Measurements from ENCODE around the gene ZFPL1.

The ZFPL1 gene

DNA sequence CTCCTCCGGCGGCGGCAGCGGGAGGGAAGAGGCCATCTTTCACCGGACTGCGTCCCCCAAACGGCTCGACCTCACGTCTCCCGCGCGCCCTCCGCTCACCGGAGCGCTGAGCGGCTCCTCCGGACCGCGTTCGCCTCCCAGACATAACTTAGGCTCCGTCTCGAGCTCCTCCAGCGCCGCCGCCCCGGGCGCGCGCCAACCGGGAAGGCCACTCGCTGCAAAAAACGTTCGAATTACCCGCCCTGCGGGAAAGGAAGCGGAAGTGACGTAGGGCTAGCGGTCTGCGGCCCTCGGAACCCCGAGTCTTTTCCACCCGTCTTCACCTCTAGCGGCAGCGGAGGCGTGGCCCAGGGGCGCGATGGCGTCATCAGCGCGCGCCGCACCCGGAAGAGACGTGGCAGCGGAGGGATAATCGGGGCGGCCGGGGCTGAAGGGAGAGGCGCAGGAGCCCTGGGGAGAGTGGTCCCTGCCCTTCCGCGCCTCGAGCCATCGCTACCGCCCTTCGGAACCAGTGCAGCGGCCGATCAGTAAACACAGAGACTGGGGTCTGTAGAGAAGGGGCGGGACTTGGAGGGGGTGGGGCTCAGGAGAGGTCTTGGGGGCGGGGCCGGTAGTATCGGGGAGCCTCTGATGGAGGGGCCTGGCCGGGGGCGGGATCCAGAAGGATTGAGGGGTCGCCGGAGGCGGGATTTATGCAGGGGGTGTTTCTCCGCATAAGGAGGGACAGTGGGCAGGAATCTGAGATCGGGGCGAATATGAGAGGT is at the start of gene ZFPL1, which contains the start of gene CDCA5:
TSS of gene ZFPL1 (plus strand) at position 389 of the 764 bp plus-strand sequence. CDS start 477 bp downstream, outside the sequence.
TSS of gene CDCA5 (minus strand) at position 207 of the 764 bp plus-strand sequence. CDS start at position 145, 62 bp downstream.
- TF ChIP-seq ZNF274 (IDR thresholded peaks at IDR 0.05; ENCODE audit: low read depth, low read length) = no peak

DNA sequence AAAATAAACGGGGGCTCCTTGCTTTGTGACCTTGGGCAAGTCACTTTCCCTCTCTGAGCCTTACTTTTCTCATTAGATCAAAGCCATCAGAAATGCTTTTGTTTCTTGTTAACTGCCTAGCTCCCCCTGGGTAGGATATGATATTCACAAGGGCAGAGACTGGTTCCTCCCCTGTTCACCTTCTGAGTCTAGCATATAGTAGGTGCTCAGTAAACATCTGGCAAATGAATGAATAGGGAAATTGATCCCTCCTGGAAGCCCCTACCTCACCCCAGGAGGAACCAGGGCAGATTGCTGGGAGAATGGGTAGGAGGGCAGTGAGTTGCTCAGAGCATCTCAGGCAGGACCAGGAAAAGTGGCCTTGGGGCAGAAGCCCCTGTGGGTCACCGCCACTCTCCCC is 49.6 kb upstream of the ZFPL1 start:
- TF ChIP-seq ZNF274 (IDR thresholded peaks at IDR 0.05; ENCODE audit: low read depth, low read length) = no peak
- no peak overlapping the region for H3K4me3 ChIP-seq (ENCODE audit: low read length)

More for the DNA sequence above, at the start of gene ZFPL1, which contains the start of gene CDCA5:
- H3K4me3 ChIP-seq (ENCODE audit: low read length) = peak within 1 kb of the TSS; percentile 89

DNA sequence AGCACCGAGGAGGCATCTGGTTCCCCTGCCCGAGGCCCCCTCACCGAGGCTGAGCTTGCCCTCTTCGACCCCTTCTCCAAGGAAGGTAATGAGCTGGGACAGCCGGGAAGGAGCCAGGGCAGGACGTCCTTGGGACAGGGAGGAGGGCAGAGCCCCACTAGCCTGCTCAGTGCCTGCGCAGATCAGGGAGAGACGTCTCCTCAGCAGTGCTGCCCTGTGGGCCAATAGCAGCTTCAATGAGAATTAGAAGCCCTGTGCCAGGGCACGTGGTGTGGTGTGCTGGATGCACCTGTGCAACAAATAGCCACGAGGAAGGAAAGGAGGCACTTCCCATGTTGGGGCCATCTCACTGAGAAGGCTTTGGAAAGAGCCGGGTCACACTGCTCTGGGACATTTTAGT is 48.4 kb upstream of the ZFPL1 start:
- no peak overlapping the region for H3K4me3 ChIP-seq (ENCODE audit: low read length)
- no peak for TF ChIP-seq ZNF274 (IDR thresholded peaks at IDR 0.05; ENCODE audit: low read depth, low read length)

DNA sequence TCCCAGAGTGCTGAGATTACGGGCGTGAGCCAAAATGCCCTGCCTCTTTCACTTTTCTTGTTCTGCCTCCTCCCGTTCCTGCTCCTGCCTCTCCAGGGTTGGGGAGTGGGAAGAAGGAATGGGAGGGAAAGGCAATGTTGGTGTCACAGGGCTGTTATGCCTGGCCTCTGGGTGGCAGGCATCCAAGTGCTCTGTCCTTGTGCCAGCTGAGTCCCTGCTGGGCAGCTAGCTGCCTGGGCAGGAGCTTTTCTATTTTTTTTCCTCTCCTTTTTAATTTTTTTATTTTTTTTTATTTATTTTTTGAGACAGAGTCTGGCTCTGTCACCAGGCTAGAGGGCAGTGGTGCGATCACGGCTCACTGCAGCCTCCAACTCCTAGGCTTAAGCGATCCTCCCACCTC is 47.1 kb upstream of the ZFPL1 start:
- no peak overlapping the region for H3K4me3 ChIP-seq (ENCODE audit: low read length)
- no peak for TF ChIP-seq ZNF274 (IDR thresholded peaks at IDR 0.05; ENCODE audit: low read depth, low read length)

DNA sequence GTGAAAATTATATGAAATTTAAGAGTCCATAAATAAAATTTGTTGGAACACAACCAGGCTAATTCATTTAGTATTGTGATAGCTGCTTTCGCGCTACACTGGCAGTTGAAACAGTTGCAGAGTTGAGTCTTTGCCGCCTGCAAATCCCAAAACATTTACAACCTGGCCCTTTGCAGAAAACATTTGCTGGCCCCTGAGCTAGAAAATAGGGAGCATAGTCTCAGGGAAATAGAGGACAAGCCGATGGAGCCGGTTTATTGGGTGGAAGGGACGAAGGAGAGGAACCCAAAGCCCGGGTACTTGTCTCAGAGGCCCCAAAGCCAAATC is 43.5 kb upstream of the ZFPL1 start:
- H3K4me3 ChIP-seq (ENCODE audit: low read length) = peak overlapping the region; percentile 64; the same call in 1 of the 2 replicates
- TF ChIP-seq ZNF274 (IDR thresholded peaks at IDR 0.05; ENCODE audit: low read depth, low read length) = no peak

DNA sequence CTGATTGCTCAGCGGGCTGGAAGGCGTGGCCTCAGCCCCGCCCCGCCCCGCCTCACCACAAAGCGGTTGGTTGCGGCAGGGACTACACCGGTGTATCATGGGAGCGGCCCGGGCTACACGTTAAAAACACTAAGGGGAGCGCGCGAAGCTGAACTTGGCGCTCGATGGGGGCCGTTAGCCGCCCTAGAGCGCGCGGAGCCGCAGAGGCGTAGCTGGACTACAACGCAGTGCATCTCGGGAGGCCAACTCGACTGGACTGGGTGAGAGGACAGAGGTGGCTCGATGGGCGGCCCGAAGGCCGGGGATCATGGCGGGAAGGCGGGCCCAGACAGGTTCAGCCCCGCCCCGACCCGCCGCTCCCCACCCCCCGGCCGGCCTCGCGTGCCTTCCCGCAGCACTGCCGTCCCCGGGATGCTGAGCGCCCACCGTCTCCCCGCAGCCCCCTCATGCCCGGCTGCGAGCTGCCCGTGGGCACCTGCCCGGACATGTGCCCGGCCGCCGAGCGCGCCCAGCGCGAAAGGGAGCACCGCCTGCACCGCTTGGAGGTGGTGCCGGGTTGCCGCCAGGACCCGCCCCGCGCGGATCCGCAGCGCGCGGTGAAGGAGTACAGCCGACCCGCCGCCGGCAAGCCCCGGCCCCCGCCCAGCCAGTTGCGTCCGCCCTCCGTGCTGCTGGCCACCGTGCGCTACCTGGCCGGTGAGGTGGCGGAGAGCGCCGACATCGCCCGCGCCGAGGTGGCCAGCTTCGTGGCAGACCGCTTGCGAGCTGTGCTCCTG is 43.0 kb upstream of the ZFPL1 start, which contains the start of gene SAC3D1:
TSS of gene SAC3D1 (plus strand) at position 364 of the 776 bp plus-strand sequence. CDS start at position 447, 83 bp downstream.
- TF ChIP-seq ZNF274 (IDR thresholded peaks at IDR 0.05; ENCODE audit: low read depth, low read length) = no peak

DNA sequence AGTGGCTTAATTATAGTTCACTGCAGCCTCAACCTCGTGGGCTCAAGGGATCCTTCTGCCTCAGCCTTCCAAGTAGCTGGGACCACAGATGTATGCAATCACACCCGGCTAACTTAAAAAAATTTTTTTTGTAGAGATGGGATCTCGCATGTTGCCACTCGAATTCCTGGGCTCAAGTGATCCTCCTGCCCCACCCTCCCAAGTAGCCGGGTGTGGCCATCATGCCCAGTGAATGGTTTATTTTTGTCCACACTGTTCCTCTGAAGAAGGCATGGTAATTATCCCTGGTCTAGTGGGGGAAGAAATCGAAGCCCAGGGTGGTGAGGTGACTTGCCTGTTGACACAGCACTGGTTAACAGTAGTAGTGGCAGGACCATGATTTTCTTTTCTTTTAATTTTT is 41.1 kb upstream of the ZFPL1 start:
- no peak for TF ChIP-seq ZNF274 (IDR thresholded peaks at IDR 0.05; ENCODE audit: low read depth, low read length)
- H3K4me3 ChIP-seq (ENCODE audit: low read length) = no peak overlapping the region

More for the DNA sequence above, 43.0 kb upstream of the ZFPL1 start, which contains the start of gene SAC3D1:
- H3K4me3 ChIP-seq (ENCODE audit: low read length) = peak within 1 kb of the TSS; percentile 64

DNA sequence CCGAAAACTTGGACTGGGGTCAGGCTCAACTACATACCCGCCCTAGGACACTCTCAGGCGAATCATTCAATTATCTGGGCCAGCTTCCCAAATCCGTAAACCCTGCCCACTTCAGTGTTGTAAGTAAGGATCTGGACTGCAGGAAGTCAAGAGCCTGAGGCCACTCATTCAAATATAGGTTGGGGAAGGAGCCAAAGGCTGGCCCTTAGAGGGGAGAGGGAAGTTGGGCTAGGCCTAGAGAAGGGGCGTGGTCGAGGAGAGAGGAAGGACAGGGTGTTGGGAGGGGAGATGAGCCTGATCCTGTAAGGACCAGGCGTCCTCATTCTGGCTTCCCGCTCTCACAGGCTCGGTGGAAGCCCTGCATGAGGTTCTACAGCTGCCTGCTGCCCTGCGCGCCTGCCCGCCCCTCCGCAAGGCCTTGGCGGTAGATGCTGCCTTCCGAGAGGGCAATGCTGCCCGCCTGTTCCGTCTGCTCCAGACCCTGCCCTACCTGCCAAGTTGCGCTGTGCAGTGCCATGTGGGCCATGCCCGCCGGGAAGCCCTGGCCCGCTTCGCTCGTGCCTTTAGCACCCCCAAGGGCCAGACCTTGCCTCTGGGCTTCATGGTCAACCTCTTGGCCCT is 40.0 kb upstream of the ZFPL1 start:
- TF ChIP-seq ZNF274 (IDR thresholded peaks at IDR 0.05; ENCODE audit: low read depth, low read length) = no peak
- no peak overlapping the region for H3K4me3 ChIP-seq (ENCODE audit: low read length)

DNA sequence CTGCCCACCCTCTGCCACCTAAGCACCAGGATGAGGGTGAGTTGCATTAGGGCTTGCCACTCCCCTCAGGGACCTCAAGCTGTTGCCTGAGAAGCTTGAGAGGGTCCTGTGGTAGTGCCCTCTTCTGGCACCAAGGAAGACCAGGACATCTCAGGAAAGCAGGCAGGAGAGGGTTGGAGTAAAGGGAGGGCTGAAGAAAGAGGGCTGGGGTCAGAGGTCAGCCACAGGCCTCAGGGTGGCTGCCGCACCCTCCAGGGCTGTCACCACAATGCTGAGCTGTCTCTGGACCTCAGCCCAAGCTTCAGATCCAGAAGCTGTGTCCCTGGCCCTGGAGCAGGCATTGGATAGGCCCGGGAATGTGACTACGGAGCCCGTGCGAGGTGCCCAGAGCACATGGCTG is 39.0 kb upstream of the ZFPL1 start:
- no peak overlapping the region for H3K4me3 ChIP-seq (ENCODE audit: low read length)
- TF ChIP-seq ZNF274 (IDR thresholded peaks at IDR 0.05; ENCODE audit: low read depth, low read length) = no peak

DNA sequence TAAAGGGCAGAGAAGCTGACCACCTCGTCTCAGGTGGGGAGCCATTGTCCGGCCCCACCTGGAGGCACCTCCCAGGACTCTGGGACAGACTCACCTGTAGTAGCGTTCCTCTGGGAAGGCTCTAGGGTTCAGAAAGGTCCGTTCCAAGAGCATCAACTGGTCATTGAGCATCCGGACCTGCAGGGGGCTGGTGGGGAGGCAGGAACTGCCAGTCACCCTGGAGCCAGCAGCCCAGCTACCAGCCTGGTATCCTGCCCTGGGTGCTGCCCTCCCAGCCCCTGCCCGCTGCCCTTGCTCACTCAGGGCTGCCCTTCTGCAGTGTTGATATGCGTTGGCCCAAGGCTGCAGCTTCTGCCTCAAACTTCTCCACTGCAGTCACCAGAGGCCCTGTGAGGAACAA is 38.3 kb upstream of the ZFPL1 start:
- H3K4me3 ChIP-seq (ENCODE audit: low read length) = no peak overlapping the region
- TF ChIP-seq ZNF274 (IDR thresholded peaks at IDR 0.05; ENCODE audit: low read depth, low read length) = no peak

DNA sequence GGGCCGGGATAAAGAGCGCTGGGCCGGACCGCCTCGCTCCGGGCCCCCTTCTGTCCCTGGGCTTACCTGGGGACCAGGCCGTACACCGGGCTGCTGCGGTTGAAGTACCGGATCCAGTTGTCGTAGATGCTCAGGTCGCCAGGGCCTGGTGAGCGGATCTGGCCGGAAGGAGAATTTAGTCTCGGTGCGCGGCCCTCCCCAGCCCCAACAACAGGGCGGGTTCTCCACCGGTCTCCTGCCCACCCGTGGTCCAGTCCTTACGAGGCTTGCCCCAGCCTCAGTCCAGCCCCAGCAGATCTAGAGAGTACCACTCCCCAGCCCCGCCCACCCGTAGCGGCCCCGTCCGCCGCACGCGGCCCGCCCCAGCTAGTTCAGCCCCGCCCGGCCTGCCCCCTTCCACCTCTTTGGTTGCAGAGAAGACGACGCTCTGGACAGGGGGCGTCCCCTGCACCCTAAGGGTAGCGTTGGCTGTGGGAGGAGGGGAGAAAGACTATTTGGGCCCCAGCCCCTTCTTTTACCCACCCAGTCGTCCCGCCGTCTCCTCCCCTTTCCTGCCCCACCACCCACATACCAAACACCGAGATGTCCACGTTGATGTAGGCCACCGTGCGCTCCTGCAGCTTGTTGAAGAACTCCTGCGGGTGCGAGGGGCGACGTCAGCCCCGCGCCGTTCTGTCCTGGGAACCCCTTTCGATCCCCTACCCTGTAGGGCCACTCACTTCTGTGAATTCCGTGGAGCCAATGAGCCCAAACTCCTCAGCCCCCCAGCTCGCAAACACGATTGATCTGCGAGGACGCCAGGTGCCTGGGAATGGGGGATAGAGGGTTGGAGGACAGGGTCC is 36.2 kb upstream of the ZFPL1 start:
- H3K4me3 ChIP-seq (ENCODE audit: low read length) = peak overlapping the region; percentile 3; the same call in 1 of the 2 replicates
- no peak for TF ChIP-seq ZNF274 (IDR thresholded peaks at IDR 0.05; ENCODE audit: low read depth, low read length)

DNA sequence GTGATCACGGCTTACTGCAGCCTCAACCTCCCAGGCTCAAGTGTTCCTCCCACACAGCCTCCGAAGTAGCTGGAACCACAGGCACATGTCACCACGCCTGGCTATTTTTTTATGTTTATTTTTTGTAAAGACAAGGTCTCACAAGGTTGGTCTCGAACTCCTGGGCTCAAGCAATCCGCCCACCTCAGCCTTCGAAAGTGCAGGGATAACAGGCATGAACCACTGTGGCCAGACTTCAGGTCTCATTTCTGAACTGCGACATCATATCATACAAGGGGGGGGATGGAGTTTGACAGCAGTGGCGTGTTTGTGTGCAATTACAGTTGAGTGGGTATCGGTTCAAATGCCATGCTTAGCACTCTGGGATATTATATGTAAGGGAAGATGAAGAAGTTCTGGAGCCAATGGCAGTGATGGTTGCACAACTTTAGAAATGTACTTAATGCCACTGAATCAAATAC is 32.6 kb upstream of the ZFPL1 start:
- TF ChIP-seq ZNF274 (IDR thresholded peaks at IDR 0.05; ENCODE audit: low read depth, low read length) = no peak
- H3K4me3 ChIP-seq (ENCODE audit: low read length) = no peak overlapping the region

DNA sequence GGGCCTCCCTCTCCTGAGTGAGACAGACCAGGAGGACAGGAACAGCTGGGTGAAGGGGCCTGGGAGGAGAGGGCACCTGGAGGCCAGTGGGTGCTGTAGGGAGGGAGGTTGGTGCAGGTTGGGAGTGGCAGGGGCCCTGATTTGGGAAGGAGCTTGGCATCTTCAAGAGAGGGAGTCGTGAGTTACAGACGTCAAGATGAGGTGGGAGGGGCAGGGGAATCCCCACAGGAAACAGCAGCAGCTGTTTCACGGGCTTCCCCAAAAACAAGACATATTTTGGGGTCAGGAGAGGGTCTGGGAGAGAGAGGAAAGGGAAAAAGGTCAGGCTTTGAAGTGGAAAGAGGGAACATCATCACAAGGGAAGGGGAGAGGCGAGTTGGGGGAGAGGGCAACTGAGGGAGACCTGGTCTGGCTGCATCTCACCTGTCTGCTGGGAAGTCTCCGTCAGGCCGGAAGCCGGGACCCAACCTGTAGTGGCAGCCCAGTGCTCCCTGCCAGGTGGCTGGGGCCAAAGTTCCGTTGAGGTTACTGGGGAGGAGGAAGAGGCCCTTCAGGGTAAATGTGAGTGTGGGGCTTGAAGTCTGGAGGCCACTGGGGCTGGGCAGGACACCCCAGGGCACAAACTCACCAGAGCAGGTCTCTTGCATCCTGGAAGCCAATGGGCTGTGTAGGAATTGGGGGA is 30.1 kb upstream of the ZFPL1 start:
- no peak overlapping the region for H3K4me3 ChIP-seq (ENCODE audit: low read length)

More for the DNA sequence above, 30.1 kb upstream of the ZFPL1 start:
- no peak for TF ChIP-seq ZNF274 (IDR thresholded peaks at IDR 0.05; ENCODE audit: low read depth, low read length)

All from GM08714 (cell line).